Smooth muscle cell (in vitro differentiated cells): ENCODE results near the gene MSANTD3. TPM values are rescaled to one million over a fixed set of nuclear protein-coding genes. Genes with fewer than 3 reads are reported as not detected.
"Not testable (repeated sequence)": the region's sequence is repeated elsewhere in the genome, so short reads cannot be mapped to it uniquely, and the experiment has no call there.

Source experiments
- DNase-seq: peaks from one replicate; lab custom pipeline; 2025; ENCODE audit not compliant: unreplicated experiment; lab: John Stamatoyannopoulos, UW
- H2AFZ ChIP-seq: fragments of 200-600 bp; sonication (generic); 2 replicates; pipeline ENCODE4 v1.6.0; 2016; ENCODE audit warnings: antibody characterized with exemption, low read depth, mild to moderate bottlenecking
- H3F3A ChIP-seq: fragments of 200-600 bp; sonication (generic); 2 replicates; pipeline ENCODE4 v1.6.0; 2017; ENCODE audit warnings: antibody characterized with exemption, low read depth
- H3K27ac ChIP-seq: fragments of 200-600 bp; sonication (generic); 2 replicates; pipeline ENCODE4 v1.5.1; 2016; ENCODE audit warnings: low read depth, mild to moderate bottlenecking
- H3K27me3 ChIP-seq: fragments of 200-600 bp; sonication (generic); 2 replicates; pipeline ENCODE4 v1.6.1; 2016; ENCODE audit warnings: low read depth, mild to moderate bottlenecking
- H3K36me3 ChIP-seq: fragments of 200-600 bp; sonication (generic); 2 replicates; pipeline ENCODE4 v1.5.1; 2016; ENCODE audit warnings: low read depth
- H3K4me1 ChIP-seq: fragments of 200-600 bp; sonication (generic); 2 replicates; pipeline ENCODE4 v1.5.1; 2016; ENCODE audit warnings: low read depth
- H3K4me2 ChIP-seq: fragments of 200-600 bp; sonication (generic); 2 replicates; pipeline ENCODE4 v1.6.0; 2016; ENCODE audit warnings: mild to moderate bottlenecking
- H3K4me3 ChIP-seq: fragments of 200-600 bp; sonication (generic); 2 replicates; pipeline ENCODE4 v1.5.1; 2016; ENCODE audit warnings: mild to moderate bottlenecking
- H3K79me2 ChIP-seq: fragments of 200-600 bp; sonication (generic); 2 replicates; pipeline ENCODE4 v1.6.0; 2016; ENCODE audit warnings: low read depth, mild to moderate bottlenecking
- H3K9ac ChIP-seq: fragments of 200-600 bp; sonication (generic); 2 replicates; pipeline ENCODE4 v1.6.0; 2016; ENCODE audit warnings: low read depth
- H3K9me3 ChIP-seq: fragments of 200-600 bp; sonication (generic); replicated peaks from 2 replicates; pipeline ENCODE4 v1.5.1; 2016; ENCODE audit warnings: low read depth
- H4K20me1 ChIP-seq: fragments of 200-600 bp; sonication (generic); 2 replicates; pipeline ENCODE4 v1.6.0; 2016; ENCODE audit warnings: low read depth
- CTCF ChIP-seq: fragments of 200-600 bp; sonication (generic); IDR thresholded peaks from 2 replicates; pipeline ENCODE4 v1.5.1; 2017; ENCODE audit warnings: borderline replicate concordance, mild to moderate bottlenecking, antibody characterized with exemption; ENCODE audit not compliant: insufficient read depth, poor library complexity, severe bottlenecking
- WGBS: methylation state at CpG from one replicate; pipeline ENCODE4 v1.1.7; 2016; ENCODE audit warnings: low lambda C conversion rate; 5-methylcytosine and 5-hydroxymethylcytosine counted together
- polyA plus RNA-seq: library from polyadenylated mRNA; unstranded; fragments of >200 nt; fragmentation: Nextera tagmentation; extraction: Ambion mirVana; gene quantifications from 2 replicates; pipeline ENCODE4 v1.2.1, GENCODE V29; 2016
- total RNA-seq: library from RNA; depleted of rRNA; stranded (reverse); fragments of >200 nt; gene quantifications from 2 replicates; pipeline ENCODE4 v1.2.3, GENCODE V29; 2014

Gene MSANTD3
- total and polyA plus RNA-seq, 2 experiments from 2014 or later = 40.4 to 49.1 TPM

- Histone ChIP-seq H3F3A (no peaks in the 10 kb centered on the region), H3K9me3 (no peaks in the 10 kb centered on the region), H4K20me1 (no peaks in the 10 kb centered on the region), H3K4me1 (no peaks in the 10 kb centered on the region), H3K9ac (no peak overlapping the region), H3K4me3 (no peak overlapping the region), H3K79me2 (no peaks in the 10 kb centered on the region), H3K27ac (no peak overlapping the region), H3K27me3 (no peaks in the 10 kb centered on the region), H3K4me2 (no peak overlapping the region), H3K36me3 (no peaks in the 10 kb centered on the region), H2AFZ (no peak overlapping the region)
- no peak for DNase-seq
- WGBS = 82% methylated on average over 3 of the region's 3 CpGs
- no peak for TF ChIP-seq CTCF
Observed at GRCh38 chr9:100419166-100419565, 7.8 kb upstream of the MSANTD3 start.

GRCh38 chr9:100421116-100421515 lies 5.8 kb upstream of the MSANTD3 start:
- DNase-seq, H2AFZ ChIP-seq, H3K9ac ChIP-seq, H4K20me1 ChIP-seq, H3K4me1 ChIP-seq, H3K27me3 ChIP-seq, H3F3A ChIP-seq, H3K79me2 ChIP-seq, H3K4me3 ChIP-seq, H3K9me3 ChIP-seq, H3K4me2 ChIP-seq, H3K36me3 ChIP-seq, H3K27ac ChIP-seq: not testable (repeated sequence)
- WGBS = 95% methylated on average over 3 of the region's 3 CpGs

- peak overlapping the region; percentile 90 for H3K9ac ChIP-seq
- peaks cover 30% of the 10 kb centered on the region for H3K4me1 ChIP-seq
- 56% methylated on average over 1 of the region's 1 CpG for WGBS
- H3F3A ChIP-seq = peaks cover 20% of the 10 kb centered on the region
- peak overlapping the region; percentile 32 for H2AFZ ChIP-seq
- H4K20me1 ChIP-seq = no peaks in the 10 kb centered on the region
- peaks cover 23% of the 10 kb centered on the region for H3K79me2 ChIP-seq
- no peaks in the 10 kb centered on the region for H3K36me3 ChIP-seq
- H3K4me2 ChIP-seq = peak overlapping the region; percentile 87
- H3K27me3 ChIP-seq = no peaks in the 10 kb centered on the region
- H3K4me3 ChIP-seq = peak overlapping the region; percentile 60
- H3K9me3 ChIP-seq = no peaks in the 10 kb centered on the region
- TF ChIP-seq CTCF = no peak
- H3K27ac ChIP-seq = peak overlapping the region; percentile 99
- no peak for DNase-seq
Observed at GRCh38 chr9:100425758-100426157, 1.2 kb upstream of the MSANTD3 start.

- H3K4me1 ChIP-seq = peaks cover 30% of the 10 kb centered on the region
- H3K9me3 ChIP-seq = no peaks in the 10 kb centered on the region
- H3K4me3 ChIP-seq = peak overlapping the region; percentile 60
- peak overlapping the region; percentile 90 for H3K9ac ChIP-seq
- no peak for DNase-seq
- H3K27me3 ChIP-seq = no peaks in the 10 kb centered on the region
- peak overlapping the region; percentile 87 for H3K4me2 ChIP-seq
- H3F3A ChIP-seq = peaks cover 20% of the 10 kb centered on the region
- no peaks in the 10 kb centered on the region for H4K20me1 ChIP-seq
- peak overlapping the region; percentile 32 for H2AFZ ChIP-seq
- H3K79me2 ChIP-seq = peaks cover 27% of the 10 kb centered on the region
- H3K27ac ChIP-seq = peak overlapping the region; percentile 99
- 35% methylated on average over 7 of the region's 7 CpGs for WGBS
- no peak for TF ChIP-seq CTCF
- H3K36me3 ChIP-seq = no peaks in the 10 kb centered on the region
Observed at GRCh38 chr9:100426189-100426529, 784 bp upstream of the MSANTD3 start.
